Measurements from ENCODE around the gene SERINC2.
"Not testable (repeated sequence)": the region's sequence is repeated elsewhere in the genome, so short reads cannot be mapped to it uniquely, and the experiment has no call there.

SERINC2 gene

DNA sequence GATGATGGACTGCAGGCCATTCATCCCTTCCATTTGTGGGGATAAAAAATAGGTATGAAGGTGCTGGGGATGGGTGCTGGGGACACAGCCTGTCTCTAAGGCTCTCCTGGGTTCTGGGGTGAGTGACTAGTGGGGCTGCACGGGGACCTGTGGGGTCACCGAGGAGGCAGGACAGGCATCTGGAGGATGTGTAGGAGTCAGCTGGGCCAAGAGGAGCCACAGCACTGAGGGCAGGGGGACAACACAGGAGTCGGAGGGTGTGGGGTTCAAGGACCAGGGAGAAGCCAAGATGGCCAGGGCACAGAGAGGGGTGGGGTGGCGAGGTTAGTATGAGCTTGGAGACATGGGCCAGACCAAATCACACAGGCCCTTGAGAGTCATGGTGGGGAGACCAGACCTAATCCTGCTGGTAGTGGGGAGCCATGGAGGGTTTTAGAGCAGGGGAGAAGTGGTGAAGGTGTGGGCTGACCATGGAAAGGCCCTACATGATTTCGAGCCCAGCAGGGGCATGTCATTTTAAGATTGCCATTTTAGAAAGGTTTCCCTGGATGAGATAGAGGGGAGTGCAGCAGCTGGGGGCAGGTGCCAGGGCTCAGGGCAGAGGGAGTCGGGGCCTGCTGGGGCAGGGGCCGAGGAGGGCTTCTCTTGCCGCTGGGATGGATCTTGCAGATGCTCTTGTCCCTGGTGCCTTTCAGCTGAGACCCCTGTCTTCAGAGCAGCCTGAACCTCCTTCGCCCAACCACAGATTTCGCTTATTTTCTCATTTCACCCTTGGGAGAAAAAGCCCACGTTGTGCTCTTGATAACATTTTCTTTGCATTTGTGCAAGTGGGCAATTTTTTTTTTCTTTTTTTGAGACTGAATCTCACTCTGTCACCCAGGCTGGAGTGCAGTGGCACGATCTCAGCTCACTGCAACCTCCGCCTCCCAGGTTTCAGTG, 22.7 kb downstream of the SERINC2 start:
- DNase-seq = no peak

DNA sequence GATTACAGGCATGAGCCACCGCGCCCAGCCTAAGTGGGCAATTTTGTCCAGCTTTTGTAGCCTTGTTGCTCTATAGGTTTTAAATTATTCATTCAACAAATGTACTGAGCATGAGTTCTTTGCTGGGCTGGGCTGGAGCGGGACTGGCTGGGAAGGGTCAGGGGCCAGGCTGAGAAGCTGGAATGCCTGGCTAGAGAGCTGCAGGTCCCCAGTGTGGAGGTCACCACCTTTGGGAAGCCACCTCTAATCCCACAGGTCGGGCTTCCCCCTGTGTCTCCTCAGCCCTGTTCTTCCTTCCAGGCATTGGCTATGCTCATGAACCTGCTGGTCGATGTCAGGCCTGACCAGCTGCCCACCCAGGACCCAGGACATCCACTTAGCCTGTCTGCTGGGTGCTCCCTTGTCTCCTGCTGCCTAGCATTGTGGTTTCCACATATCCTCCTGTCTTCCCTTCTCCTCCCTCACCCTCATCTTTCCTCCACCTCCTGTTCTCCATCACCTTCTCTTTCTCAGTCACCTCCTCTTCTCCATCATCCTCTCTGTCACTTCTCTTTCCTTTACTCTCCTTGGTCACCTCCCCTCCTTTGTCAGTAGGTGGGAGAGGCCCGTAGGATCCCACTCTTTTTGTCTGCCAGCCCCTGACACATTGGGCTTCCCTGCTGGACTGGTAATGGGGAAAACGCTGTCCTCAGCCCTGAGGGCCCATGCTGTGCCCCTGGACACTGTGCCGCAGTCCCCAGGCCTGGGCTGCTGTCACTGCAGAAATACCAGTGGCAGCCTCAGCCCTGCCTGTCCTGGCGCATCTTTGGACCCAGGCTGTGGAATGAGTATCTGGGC, 23.8 kb downstream of the SERINC2 start:
- no peak for DNase-seq

- no peak for DNase-seq
Measured at GRCh38 chr1:31437433-31438037, 24.5 kb downstream of the SERINC2 start.

- DNase-seq = no peak
Measured at GRCh38 chr1:31439276-31439675, 26.3 kb downstream of the SERINC2 start.

- no peak for DNase-seq
Measured at GRCh38 chr1:31441073-31441472, 28.1 kb downstream of the SERINC2 start.

DNA sequence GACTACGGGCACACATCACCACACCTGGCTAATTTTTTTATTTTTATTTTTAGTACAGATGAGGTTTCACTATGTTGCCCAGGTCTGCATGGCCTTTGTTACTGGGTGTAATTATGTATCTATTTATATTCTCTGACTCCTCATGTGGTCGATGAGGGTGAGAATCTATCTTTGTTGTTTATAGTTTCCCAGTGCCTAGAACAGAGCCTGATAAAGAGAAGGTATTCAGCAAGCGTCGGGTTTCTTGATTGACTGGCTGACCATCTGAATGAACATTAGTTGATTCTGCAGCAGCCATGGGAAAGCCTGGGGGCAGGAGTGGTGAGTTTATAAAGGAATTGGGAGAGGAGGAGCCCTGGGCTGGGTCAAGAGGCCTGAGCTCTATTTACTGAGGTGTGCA, 28.5 kb downstream of the SERINC2 start:
- DNase-seq = no peak

- DNase-seq = no peak
Measured at GRCh38 chr1:31441970-31442647, 29.1 kb downstream of the SERINC2 start.

DNA sequence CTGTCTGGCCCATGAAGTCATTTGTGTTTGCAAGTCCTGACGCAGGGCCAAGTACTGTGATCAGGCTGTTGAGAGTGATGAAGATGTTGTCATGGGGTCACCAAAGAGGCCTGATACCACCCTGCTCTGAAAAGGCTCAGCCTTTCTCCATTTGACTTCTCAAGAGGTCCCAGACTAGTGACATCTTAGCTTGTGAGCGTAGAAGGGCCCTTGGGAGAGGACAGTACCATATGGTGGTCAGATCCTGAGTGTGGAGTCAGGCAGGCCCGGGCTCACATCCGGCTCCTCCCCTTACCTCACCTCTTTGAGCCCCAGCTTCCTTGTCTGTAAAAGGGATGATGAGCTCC, 29.6 kb downstream of the SERINC2 start:
- DNase-seq = no peak

DNA sequence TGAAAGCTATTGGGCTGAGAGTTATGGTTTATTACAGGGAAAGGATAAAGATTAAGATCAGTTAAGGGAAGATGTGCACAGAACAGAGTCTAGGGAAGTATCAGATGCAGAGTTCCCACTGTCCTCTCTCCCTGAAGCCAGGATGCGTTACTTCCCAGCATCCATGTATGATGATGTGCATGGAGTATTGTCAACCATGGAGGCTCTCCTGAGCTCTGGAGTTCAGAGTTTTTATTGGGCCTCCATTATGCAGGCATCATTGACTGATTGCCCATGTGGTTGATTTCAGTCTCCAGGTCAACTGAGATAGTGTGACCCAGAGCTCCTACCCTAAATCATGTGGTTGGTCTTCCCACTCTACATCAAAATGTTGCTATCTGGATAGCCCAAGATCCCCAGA, 30.7 kb downstream of the SERINC2 start:
- DNase-seq = no peak

DNA sequence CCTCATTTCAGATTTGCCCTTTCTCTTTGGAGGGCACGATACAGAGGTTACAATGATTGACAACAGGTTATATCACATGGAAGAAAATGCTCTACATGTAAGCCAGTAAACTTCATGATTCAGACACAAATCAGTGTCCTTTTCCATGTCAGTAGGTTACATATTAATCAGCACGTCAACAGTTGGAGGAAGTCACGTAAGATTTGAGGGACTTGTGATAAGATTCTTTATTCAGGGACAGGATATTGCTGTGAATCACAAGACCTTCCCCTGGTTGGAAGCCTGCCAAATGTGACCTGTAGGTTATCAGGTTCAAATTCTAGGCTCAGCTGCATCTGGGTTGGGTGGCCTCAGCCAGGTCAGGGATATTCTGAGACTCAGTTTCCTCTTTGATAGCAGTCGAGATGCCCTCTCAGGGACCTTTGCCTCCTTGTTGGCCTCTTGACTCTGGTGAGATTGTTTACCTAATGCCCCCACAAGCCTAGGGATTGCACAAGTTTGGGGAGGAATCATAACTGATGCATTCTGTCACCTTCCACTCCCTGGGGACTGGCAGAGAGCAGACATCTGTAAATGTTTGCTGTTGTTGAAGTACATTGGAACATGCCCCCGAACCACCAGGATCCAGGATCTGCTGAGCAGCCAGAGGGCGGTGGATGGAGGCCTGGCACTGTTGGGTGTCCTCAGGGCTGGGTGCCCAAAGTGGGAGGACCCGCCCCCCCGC, 31.9 kb downstream of the SERINC2 start:
- DNase-seq = no peak

DNA sequence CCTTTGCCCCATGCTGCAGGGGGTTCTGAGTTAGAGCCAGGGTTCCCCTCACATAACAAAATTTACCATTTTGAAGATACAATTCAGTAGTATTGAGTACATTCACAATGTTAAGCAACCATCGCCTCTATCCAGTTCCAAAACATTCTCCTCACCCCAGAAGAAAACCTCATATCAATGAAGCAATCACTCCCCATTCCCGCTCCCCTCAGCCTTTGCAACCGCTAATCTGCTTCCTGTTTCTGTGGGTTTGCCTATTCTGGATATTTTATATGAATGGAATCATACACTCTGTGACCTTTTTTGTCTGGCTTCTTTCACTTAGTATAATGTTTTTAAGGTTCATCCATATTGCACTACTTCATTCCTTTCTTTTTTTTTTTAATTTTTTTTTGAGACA, 32.9 kb downstream of the SERINC2 start:
- DNase-seq = no peak

- no peak for DNase-seq
Measured at GRCh38 chr1:31447210-31447609, 34.2 kb downstream of the SERINC2 start.

DNA sequence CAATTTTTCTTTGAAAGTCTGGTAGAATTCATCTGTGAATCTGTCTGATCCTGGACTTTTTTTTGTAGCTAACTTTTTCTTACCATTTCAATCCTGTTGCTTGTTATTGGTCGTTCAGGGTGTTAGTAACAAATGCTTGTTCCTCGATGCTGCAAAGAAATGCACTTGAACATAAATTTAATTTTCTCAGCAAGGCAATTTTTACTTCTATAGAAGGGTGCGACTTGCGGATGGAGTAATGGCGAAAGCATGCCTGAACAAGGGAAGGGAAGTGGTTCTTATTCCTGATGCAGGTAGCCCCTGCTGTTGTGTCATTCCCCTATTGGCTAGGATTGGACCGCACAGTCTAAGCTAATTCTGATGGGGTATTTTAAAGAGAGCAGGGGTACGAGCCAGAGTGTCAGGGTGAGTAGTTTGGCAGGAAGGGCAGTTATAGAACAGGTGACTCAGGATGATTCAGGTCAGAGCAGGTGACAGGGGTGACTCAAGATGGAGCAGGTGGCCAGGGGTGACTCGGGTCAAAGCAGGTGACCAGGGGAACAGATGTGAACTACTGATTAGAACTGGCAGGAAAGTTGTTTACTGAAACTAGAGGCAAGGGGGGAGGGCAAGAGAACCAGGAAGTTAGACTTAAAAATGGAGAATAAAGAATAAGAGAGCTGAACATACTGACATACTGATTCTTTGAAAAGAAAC, 40.5 kb downstream of the SERINC2 start:
- DNase-seq = no peak

DNA sequence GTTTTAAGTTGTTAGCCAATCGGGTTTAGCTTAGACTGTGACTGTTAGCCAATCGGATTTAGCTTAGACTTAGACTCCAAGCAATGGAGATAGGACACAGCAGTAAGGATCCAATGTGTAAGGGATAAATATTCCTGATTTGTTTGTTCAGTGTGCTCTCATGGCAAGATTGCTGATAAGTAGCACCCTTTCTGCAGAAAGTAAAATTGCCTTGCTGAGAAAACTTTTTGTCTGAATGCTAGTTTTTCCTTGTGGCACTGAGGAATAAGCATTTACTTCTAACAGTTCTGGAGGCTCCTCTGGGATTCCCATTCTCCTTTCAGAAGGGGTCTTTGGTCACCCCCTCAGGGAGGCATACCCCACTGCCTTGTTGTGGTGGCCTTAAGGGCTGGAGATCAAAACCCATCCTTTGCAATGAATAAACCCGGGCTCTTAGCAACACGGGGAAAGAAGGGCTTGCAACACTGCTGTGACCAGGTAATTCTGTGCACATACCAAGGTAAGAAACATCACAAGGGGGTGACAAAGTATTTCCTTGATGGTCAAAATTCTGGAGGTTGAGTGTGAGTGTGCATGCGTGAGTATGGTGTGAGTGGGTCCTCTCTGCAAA, 45.4 kb downstream of the SERINC2 start:
- DNase-seq = no peak

DNA sequence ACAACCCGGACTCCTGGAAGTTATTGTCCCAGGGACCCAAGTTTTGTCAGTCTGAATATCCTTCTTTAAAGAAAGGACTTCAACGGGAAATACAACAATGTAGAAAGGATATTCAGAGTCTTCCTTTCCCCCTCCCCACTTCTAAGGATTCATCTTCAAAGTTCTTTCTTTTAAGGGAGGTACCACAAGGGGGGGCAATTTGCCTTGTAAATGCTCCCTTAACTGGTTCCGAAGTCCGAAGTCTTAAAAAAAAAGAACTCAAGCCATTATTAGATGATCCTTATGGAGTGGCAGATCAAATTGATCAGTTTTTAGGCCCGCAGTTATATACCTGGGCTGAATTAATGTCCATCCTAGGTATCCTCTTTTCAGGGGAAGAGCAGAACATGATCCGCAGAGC, 47.0 kb downstream of the SERINC2 start:
- DNase-seq = no peak

DNA sequence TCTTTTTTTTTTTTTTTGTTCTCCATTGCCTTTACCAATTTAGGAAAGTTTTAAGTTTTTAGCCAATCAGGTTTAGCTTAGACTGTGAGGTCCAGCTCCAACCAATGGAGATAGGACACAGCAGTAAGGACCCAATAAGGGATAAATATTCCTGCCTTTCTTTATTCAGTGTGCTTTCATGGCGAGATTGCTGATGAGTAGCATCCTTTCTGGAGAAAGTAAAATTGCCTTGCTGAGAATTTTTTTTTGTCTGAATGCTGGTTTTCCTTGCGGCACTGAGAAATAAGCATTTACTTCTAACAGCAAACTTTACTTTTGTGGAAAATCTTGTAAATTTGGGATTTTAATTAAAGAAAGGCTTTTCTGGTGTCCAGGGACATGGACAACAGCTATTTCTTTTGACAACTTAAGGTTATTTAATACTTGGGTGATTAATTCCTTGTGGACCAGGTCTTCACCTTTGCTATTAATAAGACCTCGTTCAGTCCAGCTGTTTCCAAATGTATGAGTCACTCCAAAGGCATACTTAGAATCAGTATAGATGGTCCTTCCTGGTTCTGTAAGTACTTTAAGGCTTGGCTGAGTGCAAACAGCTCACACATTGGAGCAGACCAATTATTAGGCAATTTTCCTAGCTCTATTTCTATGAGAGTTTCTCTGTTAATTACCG, 54.1 kb downstream of the SERINC2 start:
- no peak for DNase-seq

- no peak for DNase-seq
Measured at GRCh38 chr1:31470794-31471315, 57.8 kb downstream of the SERINC2 start.

GRCh38 chr1:31471452-31472313, 58.7 kb downstream of the SERINC2 start:
- DNase-seq = not testable (repeated sequence)

GRCh38 chr1:31472314-31472651, 59.3 kb downstream of the SERINC2 start:
- DNase-seq = not testable (repeated sequence)

Data from central memory CD4-positive, alpha-beta T cell (primary cell).